HG03135 (cell line): ENCODE data around the gene FBXW9.
"Not testable (repeated sequence)": the region's sequence is repeated elsewhere in the genome, so short reads cannot be mapped to it uniquely, and the experiment has no call there.

Experiments used
- ATAC-seq: cut with Tn5 transposase; IDR thresholded peaks from one replicate; pipeline ENCODE4 v1.9.1; 2021; ENCODE audit warnings: mild to moderate bottlenecking, moderate library complexity; ENCODE audit not compliant: unreplicated experiment

Gene FBXW9

DNA sequence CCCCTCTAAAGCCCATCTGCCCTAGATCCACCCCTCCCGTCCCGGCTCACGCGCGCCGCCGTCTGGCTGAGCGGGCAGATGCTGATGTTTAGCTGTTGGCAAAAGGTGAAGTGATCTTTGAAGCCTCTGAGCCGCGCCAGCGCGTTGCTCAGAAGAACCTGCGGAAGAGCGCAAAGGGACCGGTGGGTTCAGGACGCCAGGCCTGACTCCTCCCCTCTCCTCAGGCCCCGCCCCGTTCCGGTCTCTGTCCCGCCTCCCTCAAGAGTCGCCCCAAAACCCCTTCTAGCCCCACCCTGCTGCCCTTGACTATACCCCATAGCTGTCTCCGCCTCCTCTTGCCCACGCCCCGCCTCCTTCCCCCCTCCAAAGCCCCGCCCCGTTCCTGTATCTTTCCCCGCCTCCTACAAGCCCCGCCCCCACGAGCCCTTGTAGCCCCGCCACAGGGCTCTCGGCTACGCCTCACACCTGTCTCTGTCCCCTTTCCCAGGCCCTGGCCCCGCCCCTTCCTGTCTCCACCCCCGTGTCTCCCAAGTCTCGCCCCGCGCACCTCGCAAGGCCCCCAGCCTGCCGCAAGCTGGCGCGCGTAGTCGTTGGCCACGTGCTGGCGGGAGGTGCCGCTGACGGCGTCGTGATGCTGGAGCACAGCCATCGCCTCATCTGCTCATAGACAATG, 39.4 kb downstream of the FBXW9 start:
- no peak for ATAC-seq

DNA sequence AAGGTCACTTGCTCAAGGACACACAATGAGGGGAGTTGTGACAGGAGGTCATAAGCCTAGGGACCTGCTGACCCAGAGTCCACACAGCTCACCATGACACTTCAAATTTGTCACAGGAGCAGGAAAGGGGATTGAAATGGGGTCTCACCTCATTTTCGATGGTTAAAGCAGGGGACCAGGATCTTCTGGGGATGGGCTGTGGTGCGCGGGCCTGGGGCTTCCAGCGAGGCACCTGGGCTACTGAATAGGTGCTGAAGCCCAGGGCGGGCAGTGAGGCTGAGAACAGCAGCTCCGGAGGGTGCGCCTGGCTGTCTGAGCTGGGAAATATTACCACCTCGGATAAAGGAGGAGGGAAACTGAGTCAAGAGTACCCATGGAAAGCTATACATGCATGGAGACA, 40.9 kb downstream of the FBXW9 start:
- no peak for ATAC-seq

DNA sequence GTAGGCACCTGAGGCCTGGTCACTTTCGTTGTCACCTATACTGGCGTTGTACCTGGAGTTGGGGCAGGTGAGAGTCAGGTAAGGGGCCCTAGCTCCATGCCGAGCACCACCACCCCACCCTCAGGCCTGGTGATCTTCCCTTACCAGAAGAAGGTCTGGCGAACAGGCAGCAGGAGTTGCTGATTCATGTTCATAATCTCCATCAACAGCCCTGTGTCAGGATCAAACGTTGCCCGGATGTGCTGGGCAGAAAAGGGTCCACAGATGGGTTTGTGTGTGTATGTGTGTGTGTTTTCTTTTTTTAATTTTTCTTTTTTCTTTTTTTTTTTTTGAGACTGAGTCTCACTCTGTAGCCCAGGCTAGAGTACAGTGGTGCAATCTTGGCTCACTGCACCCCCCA, 44.2 kb downstream of the FBXW9 start:
- no peak for ATAC-seq

DNA sequence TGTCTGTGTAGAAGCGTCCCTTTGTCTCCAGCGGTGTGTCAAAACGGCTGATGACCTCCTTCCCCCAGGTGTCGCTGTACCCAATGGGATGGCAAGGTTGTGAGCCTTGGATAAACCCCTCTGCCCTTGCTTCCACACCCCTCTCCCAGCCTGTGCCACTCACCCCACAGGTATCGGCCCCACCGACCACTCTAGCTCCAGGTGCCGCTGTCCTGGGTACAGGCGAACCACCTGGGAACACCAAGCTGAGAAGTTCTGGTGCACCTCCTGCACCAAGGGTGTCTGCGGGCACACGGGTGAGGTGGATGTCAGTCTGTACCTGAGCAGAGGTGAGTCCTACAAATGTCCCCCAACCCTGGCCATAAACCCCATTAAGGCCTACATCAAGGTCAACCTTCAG, 46.5 kb downstream of the FBXW9 start:
- no peak for ATAC-seq

DNA sequence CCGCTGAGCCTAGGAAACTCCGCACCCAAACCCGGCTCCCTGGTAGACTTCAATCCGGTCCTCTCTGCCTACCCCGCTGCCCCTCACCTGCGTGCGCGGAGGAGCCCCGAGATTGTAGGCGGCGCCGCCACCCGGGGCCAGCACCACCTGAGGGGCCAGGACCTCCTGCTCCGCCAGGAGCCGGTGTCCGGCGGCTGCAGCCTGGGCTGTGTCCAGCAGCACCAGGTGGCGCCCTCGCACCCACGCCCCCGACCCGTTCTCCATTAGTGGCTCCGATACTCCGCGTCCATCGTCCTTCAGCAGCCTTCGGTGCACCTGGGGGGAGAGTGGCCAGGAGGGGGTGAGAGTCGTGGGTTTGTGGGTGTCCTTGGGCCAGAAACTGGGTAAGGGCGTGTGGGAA, 48.3 kb downstream of the FBXW9 start:
- no peak for ATAC-seq

GRCh38 chr19:12647490-12648071, 48.9 kb downstream of the FBXW9 start:
- no peak for ATAC-seq

DNA sequence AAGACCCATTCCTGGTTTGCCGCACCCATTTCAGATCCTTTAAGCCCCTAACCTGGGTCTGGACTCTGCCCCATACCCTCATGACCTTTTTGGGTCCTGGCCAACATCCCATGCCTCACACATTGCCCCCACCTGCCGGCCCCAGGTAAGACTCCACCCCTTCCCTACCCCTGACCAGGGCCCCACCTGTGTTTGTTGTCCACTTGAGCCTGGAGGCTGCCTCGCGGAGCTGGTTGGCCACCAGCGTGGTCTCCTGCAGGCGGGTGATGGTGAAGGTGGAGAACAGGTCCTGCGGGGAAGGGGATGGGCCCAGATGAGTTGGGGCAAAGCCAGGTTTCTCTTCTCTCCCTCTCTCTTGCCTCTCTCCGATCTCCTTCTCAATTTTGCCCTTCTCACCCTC, 49.4 kb downstream of the FBXW9 start:
- ATAC-seq, result no peak

GRCh38 chr19:12646551-12646950, 49.9 kb downstream of the FBXW9 start:
- ATAC-seq, result no peak

DNA sequence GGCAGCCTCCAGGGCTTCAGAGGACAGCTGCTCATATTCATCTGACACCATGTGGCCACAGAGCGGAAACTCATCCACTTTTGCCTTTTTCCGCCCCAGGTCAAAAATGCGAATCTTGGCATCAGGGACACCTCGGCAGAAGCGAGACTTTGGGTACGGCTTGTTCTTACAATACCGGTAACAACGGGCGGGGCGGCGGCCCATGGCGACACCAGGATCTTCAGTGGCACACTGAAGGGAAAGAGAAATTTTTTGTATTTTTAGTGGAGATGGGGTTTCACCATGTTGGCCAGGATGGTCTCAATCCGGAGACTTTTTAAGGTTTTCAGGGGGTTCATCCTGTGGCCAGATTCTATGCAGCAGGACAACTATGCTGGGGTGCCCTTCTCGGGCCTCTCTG, 52.7 kb downstream of the FBXW9 start:
- not testable (repeated sequence) for ATAC-seq

DNA sequence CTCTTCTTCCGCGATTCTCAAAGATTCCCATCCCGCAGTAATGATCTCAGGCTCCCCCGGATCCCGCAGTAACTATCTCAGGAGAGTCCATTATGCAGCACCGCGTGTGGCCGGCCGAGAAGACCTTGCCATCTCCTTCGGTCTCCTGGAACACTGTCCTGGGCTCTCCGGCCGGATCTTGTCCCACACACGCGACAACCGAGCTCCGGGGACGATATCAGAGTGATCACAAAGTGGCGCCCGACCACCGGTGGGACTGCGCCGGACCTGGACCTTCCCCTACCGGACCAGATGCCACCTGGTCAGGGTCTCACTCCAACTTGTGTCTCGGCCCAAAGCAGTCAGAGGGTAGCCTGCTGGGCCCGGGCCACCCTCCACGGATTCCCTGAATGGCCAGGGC, 53.9 kb downstream of the FBXW9 start:
- ATAC-seq, result no peak

- ATAC-seq, result no peak
Measured at GRCh38 chr19:12641456-12641855, 55.0 kb downstream of the FBXW9 start.

GRCh38 chr19:12639901-12640613, 56.4 kb downstream of the FBXW9 start:
- no peak for ATAC-seq
